Skeletal muscle cell (primary cell): ENCODE results near the gene SHISA9.

Experiments used
- DNase-seq: peaks from one replicate; pipeline ENCODE4 v3.0.0-alpha.2; 2010; ENCODE audit warnings: low read depth
- H3K4me3 ChIP-seq: 2 replicates; pipeline ENCODE4 v1.5.1; 2011; ENCODE audit warnings: low read depth, mild to moderate bottlenecking, control low read depth, low read length, moderate library complexity

The SHISA9 gene

GRCh38 chr16:13101828-13102227 is 200.4 kb downstream of the SHISA9 start:
- no peak overlapping the region for H3K4me3 ChIP-seq
- no peak for DNase-seq

- no peak for DNase-seq
- H3K4me3 ChIP-seq = no peak overlapping the region
These were observed 201.0 kb downstream of the SHISA9 start for GRCh38 chr16:13102401-13102800.

GRCh38 chr16:13103831-13104530 is 202.6 kb downstream of the SHISA9 start:
- no peak overlapping the region for H3K4me3 ChIP-seq
- DNase-seq = no peak

- DNase-seq = no peak
- no peak overlapping the region for H3K4me3 ChIP-seq
These were observed 203.4 kb downstream of the SHISA9 start for GRCh38 chr16:13104772-13105171.

- no peak for DNase-seq
- no peak overlapping the region for H3K4me3 ChIP-seq
These were observed 204.0 kb downstream of the SHISA9 start for GRCh38 chr16:13105427-13105826.

GRCh38 chr16:13106464-13106863 is 205.1 kb downstream of the SHISA9 start:
- no peak overlapping the region for H3K4me3 ChIP-seq
- no peak for DNase-seq

- DNase-seq = no peak
- H3K4me3 ChIP-seq = no peak overlapping the region
These were observed 206.7 kb downstream of the SHISA9 start for GRCh38 chr16:13108126-13108525.

GRCh38 chr16:13109171-13109570 is 207.8 kb downstream of the SHISA9 start:
- no peak for DNase-seq

GRCh38 chr16:13110124-13110796 is 208.9 kb downstream of the SHISA9 start:
- DNase-seq = peak; percentile 68
- H3K4me3 ChIP-seq = no peak overlapping the region

More at GRCh38 chr16:13109171-13109570, 207.8 kb downstream of the SHISA9 start:
- no peak overlapping the region for H3K4me3 ChIP-seq

- no peak for DNase-seq
- H3K4me3 ChIP-seq = no peak overlapping the region
These were observed 210.3 kb downstream of the SHISA9 start for GRCh38 chr16:13111747-13112146.

GRCh38 chr16:13113741-13114140 is 212.3 kb downstream of the SHISA9 start:
- H3K4me3 ChIP-seq = no peak overlapping the region
- DNase-seq = no peak

- no peak overlapping the region for H3K4me3 ChIP-seq
- no peak for DNase-seq
These were observed 216.7 kb downstream of the SHISA9 start for GRCh38 chr16:13118091-13118490.

- DNase-seq = no peak
- no peak overlapping the region for H3K4me3 ChIP-seq
These were observed 218.7 kb downstream of the SHISA9 start for GRCh38 chr16:13120091-13120490.

- DNase-seq = no peak
- no peak overlapping the region for H3K4me3 ChIP-seq
These were observed 219.2 kb downstream of the SHISA9 start for GRCh38 chr16:13120557-13120956.

GRCh38 chr16:13123991-13124390 is 222.6 kb downstream of the SHISA9 start:
- no peak for DNase-seq
- no peak overlapping the region for H3K4me3 ChIP-seq

- no peak for DNase-seq
- H3K4me3 ChIP-seq = no peak overlapping the region
These were observed 225.7 kb downstream of the SHISA9 start for GRCh38 chr16:13127144-13127543.

GRCh38 chr16:13130586-13130985 is 229.2 kb downstream of the SHISA9 start:
- DNase-seq = no peak
- no peak overlapping the region for H3K4me3 ChIP-seq

GRCh38 chr16:13134836-13135235 is 233.4 kb downstream of the SHISA9 start:
- no peak overlapping the region for H3K4me3 ChIP-seq
- DNase-seq = no peak

- DNase-seq = no peak
- H3K4me3 ChIP-seq = no peak overlapping the region
These were observed 235.5 kb downstream of the SHISA9 start for GRCh38 chr16:13136901-13137300.

GRCh38 chr16:13138528-13138927 is 237.1 kb downstream of the SHISA9 start:
- no peak for DNase-seq

GRCh38 chr16:13139661-13140241 is 238.4 kb downstream of the SHISA9 start:
- DNase-seq = no peak

More at GRCh38 chr16:13138528-13138927, 237.1 kb downstream of the SHISA9 start:
- H3K4me3 ChIP-seq = no peak overlapping the region

More at GRCh38 chr16:13139661-13140241, 238.4 kb downstream of the SHISA9 start:
- H3K4me3 ChIP-seq = no peak overlapping the region
